Prostate gland (tissue), 2 donors: ENCODE measurements around the gene PSD. TPM values are rescaled to one million over a fixed set of nuclear protein-coding genes. Genes with fewer than 3 reads are reported as not detected.

Experiments
- microRNA counts, 2 donors: library from miRNA; unstranded; fragments of <30 nt; microRNA quantifications; one replicate each; lab custom pipeline; 2016 to 2017
- microRNA-seq: library from miRNA; unstranded; fragments of <30 nt; microRNA quantifications from one replicate; pipeline ENCODE4, GENCODE V29; 2016
- small RNA-seq, 2 donors: library from RNA; depleted of rRNA; stranded (forward); fragments of <200 nt; gene quantifications; one replicate each; pipeline ENCODE3, GENCODE V24; 2016
- total RNA-seq, 2 donors: library from RNA; depleted of rRNA; stranded (reverse); fragments of >200 nt; gene quantifications; one replicate each; pipeline ENCODE4 v1.1.0, GENCODE V29; 2016

PSD gene
- total RNA-seq, 2 donors from 2014 or later: 1.0 to 10.9 TPM

MicroRNAs encoded within 50 kb of the gene (microRNA counts, 767-probe panel; counts per million panel counts)
- microRNA hsa-miR-146b-3p (lab: Ali Mortazavi, UCI): 0 to 431 counts per million in 2 donors
- 0 to 431 counts per million in 2 donors for microRNA hsa-miR-146b-5p (lab: Ali Mortazavi, UCI)

Small RNA genes lying within 50 kb of the gene (microRNA-seq; reads per million reads assigned to microRNA genes)
- 173 reads per million, percentile 77 among the genes with 10 or more reads in this experiment for gene MIR146B

Small RNA genes lying within 50 kb of the gene (small RNA-seq; reads per million reads assigned to genes)
- gene MIR146B: 2,862 to 3,043 reads per million in 2 donors

Other genes starting within 250 kb of the PSD start
- 1 to 10 TPM in 1 of 2 donors, not detected in 1; 4.4 TPM for gene ELOVL3, start 192.5 kb downstream of the PSD start, total RNA-seq
- not detected for gene PITX3, start 177.3 kb downstream of the PSD start, total RNA-seq
- gene GBF1, start 173.3 kb downstream of the PSD start, total RNA-seq: 10 to 100 TPM; 53.1 to 59.1 TPM
- gene NFKB2, start 23.1 kb downstream of the PSD start, total RNA-seq: 10 to 100 TPM; 22.5 to 40.4 TPM
- gene FBXL15, start 2.1 kb upstream of the PSD start, total RNA-seq: 10 to 100 TPM; 22.2 to 36.3 TPM
- gene CUEDC2, start 13.8 kb upstream of the PSD start, total RNA-seq: 10 to 100 TPM; 70.2 to 81.7 TPM
- 1 to 10 TPM in 1 of 2 donors, under 1 TPM in 1; 0.85 to 3.7 TPM for gene C10orf95, start 32.8 kb upstream of the PSD start, total RNA-seq
- gene ACTR1A, start 83.9 kb upstream of the PSD start, total RNA-seq: 10 to 100 TPM; 75.6 to 95.9 TPM
- gene SUFU, start 85.2 kb upstream of the PSD start, total RNA-seq: 10 to 100 TPM; 17.4 to 20.4 TPM
- gene TRIM8, start 225.7 kb upstream of the PSD start, total RNA-seq: 100 to 1,000 TPM; 148 to 222 TPM